ENCODE data around the gene TRERF1. TPM values are rescaled to one million over a fixed set of nuclear protein-coding genes. Genes with fewer than 3 reads are reported as not detected.

TRERF1 gene
- total and polyA plus RNA-seq, 5 donors from 2014 or later = 2.3 to 55.7 (median 4.7) TPM

DNA sequence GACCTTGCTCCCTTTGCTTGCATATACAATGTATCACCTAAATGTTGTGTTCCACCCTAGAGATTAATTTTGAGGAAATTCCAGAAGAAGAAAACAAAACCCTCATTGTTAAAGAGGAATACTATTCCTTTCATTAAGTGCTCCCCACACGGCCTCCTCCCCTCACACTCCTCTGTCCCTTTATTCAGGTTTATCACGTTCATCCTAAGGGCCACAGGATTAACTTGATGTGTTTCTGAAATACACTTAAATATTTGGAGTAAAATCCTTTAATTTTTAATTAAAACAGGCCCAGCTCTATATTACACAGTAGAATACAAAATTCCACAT lies 144.6 kb downstream of the TRERF1 start:
- H3K9me3 ChIP-seq (ENCODE audit: control insufficient read depth in 2 of 2, low read length in 2 of 2) = no peaks in the 10 kb centered on the region
- peak overlapping the region in 1 of 3 donors; percentile 26 for H3K27ac Mint-ChIP-seq
- no peaks in the 10 kb centered on the region for H3K9me3 Mint-ChIP-seq
- no peak overlapping the region for H3K4me3 ChIP-seq (ENCODE audit: low read depth, low read length)
- no peaks in the 10 kb centered on the region for H3K4me1 ChIP-seq (ENCODE audit: control insufficient read depth, insufficient read depth, low read length, poor library complexity, severe bottlenecking)
- H3K27ac ChIP-seq (ENCODE audit: insufficient read depth, low read length, poor library complexity, severe bottlenecking) = no peak overlapping the region
- H3K36me3 Mint-ChIP-seq = peaks cover 21% of the 10 kb centered on the region
- no peak for ATAC-seq (ENCODE audit: low read depth in 2 of 2)
- no peak overlapping the region for H3K4me3 Mint-ChIP-seq
- H3K27me3 Mint-ChIP-seq = no peaks in the 10 kb centered on the region
- peaks cover 12 to 35% (median 18%) of the 10 kb centered on the region in 4 donors for H3K4me1 Mint-ChIP-seq
- no peaks in the 10 kb centered on the region for H3K27me3 ChIP-seq (ENCODE audit: control insufficient read depth, insufficient read depth, low read length)
- no peak for DNase-seq
- no peaks in the 10 kb centered on the region for H3K36me3 ChIP-seq (ENCODE audit: control insufficient read depth, insufficient read depth, low read length)

GRCh38 chr6:42306439-42307140 lies 145.1 kb downstream of the TRERF1 start:
- H3K9me3 Mint-ChIP-seq = no peaks in the 10 kb centered on the region
- DNase-seq (no peak), ATAC-seq (ENCODE audit: low read depth in 2 of 2) (no peak)
- Histone ChIP-seq H3K27me3 (ENCODE audit: control insufficient read depth, insufficient read depth, low read length) (no peaks in the 10 kb centered on the region), H3K27ac (ENCODE audit: insufficient read depth, low read length, poor library complexity, severe bottlenecking) (no peak overlapping the region), H3K4me1 (ENCODE audit: control insufficient read depth, insufficient read depth, low read length, poor library complexity, severe bottlenecking) (no peaks in the 10 kb centered on the region), H3K9me3 (ENCODE audit: control insufficient read depth in 2 of 2, low read length in 2 of 2) (no peaks in the 10 kb centered on the region), H3K36me3 (ENCODE audit: control insufficient read depth, insufficient read depth, low read length) (no peaks in the 10 kb centered on the region), H3K4me3 (ENCODE audit: low read depth, low read length) (no peak overlapping the region)
- peak overlapping the region in 1 of 4 donors; percentile 7 for H3K4me3 Mint-ChIP-seq
- H3K36me3 Mint-ChIP-seq = peaks cover 17% of the 10 kb centered on the region
- H3K27me3 Mint-ChIP-seq = no peaks in the 10 kb centered on the region
- H3K4me1 Mint-ChIP-seq = peaks cover 12 to 32% (median 16%) of the 10 kb centered on the region in 4 donors
- H3K27ac Mint-ChIP-seq = peak overlapping the region in 2 of 3 donors; percentile 50 to 60

DNA sequence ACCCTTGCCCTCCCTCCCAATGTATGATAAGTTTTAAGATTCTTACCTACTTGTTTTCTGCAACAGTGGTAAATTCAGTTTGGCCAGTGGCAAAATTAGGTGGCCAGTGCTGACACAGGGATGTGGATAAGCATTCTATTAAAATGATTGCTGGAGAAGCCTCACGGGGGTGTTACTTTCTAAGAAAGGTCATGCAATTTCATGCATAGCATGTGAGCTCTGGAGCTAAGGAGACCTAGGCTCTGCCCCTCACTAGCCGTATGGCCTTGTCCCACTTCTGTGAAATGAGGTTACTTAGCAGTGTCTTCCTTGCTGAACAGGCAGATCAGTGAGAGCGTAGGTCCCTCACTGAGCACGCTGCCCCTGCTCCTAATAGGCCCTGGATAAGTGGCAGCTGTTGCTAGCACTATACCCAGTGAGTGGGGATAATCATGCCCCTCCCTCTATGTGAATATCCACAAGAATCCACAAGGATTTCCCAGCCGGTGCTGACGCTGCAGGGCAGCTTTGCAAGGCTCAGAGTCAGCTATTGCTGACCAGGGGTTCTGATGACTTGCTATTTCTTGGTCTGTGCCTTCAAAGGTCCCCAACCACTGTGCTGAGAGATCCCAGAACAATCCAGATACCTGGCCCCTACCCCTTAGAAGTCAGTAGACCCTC lies 147.5 kb downstream of the TRERF1 start:
- Mint-ChIP-seq H3K36me3 (peaks cover 28% of the 10 kb centered on the region), H3K9me3 (no peaks in the 10 kb centered on the region), H3K4me3 (no peak overlapping the region), H3K4me1 (peaks cover 6 to 20% (median 16%) of the 10 kb centered on the region in 4 donors), H3K27ac (peak overlapping the region in 1 of 3 donors; percentile 47), H3K27me3 (no peaks in the 10 kb centered on the region)
- no peak overlapping the region for H3K27ac ChIP-seq (ENCODE audit: insufficient read depth, low read length, poor library complexity, severe bottlenecking)
- H3K9me3 ChIP-seq (ENCODE audit: control insufficient read depth in 2 of 2, low read length in 2 of 2) = no peaks in the 10 kb centered on the region
- H3K4me3 ChIP-seq (ENCODE audit: low read depth, low read length) = no peak overlapping the region
- DNase-seq = no peak
- H3K27me3 ChIP-seq (ENCODE audit: control insufficient read depth, insufficient read depth, low read length) = no peaks in the 10 kb centered on the region
- peaks cover 15% of the 10 kb centered on the region for H3K36me3 ChIP-seq (ENCODE audit: control insufficient read depth, insufficient read depth, low read length)
- H3K4me1 ChIP-seq (ENCODE audit: control insufficient read depth, insufficient read depth, low read length, poor library complexity, severe bottlenecking) = no peaks in the 10 kb centered on the region
- no peak for ATAC-seq (ENCODE audit: low read depth in 2 of 2)

GRCh38 chr6:42302411-42302810 lies 149.3 kb downstream of the TRERF1 start:
- Mint-ChIP-seq H3K27ac (peak overlapping the region in 1 of 3 donors; percentile 41), H3K4me3 (no peak overlapping the region), H3K36me3 (peaks cover 33% of the 10 kb centered on the region), H3K4me1 (peaks cover 6 to 22% (median 17%) of the 10 kb centered on the region in 4 donors), H3K27me3 (no peaks in the 10 kb centered on the region), H3K9me3 (no peaks in the 10 kb centered on the region)
- H3K4me3 ChIP-seq (ENCODE audit: low read depth, low read length) = no peak overlapping the region
- ATAC-seq (ENCODE audit: low read depth in 2 of 2) (no peak), DNase-seq (no peak)
- no peaks in the 10 kb centered on the region for H3K9me3 ChIP-seq (ENCODE audit: control insufficient read depth in 2 of 2, low read length in 2 of 2)
- H3K27ac ChIP-seq (ENCODE audit: insufficient read depth, low read length, poor library complexity, severe bottlenecking) = no peak overlapping the region
- H3K4me1 ChIP-seq (ENCODE audit: control insufficient read depth, insufficient read depth, low read length, poor library complexity, severe bottlenecking) = no peaks in the 10 kb centered on the region
- peaks cover 22% of the 10 kb centered on the region for H3K36me3 ChIP-seq (ENCODE audit: control insufficient read depth, insufficient read depth, low read length)
- H3K27me3 ChIP-seq (ENCODE audit: control insufficient read depth, insufficient read depth, low read length) = no peaks in the 10 kb centered on the region

GRCh38 chr6:42301986-42302385 lies 149.7 kb downstream of the TRERF1 start:
- DNase-seq = no peak
- Histone ChIP-seq H3K9me3 (ENCODE audit: control insufficient read depth in 2 of 2, low read length in 2 of 2) (no peaks in the 10 kb centered on the region), H3K36me3 (ENCODE audit: control insufficient read depth, insufficient read depth, low read length) (peaks cover 22% of the 10 kb centered on the region), H3K27ac (ENCODE audit: insufficient read depth, low read length, poor library complexity, severe bottlenecking) (no peak overlapping the region), H3K27me3 (ENCODE audit: control insufficient read depth, insufficient read depth, low read length) (no peaks in the 10 kb centered on the region), H3K4me1 (ENCODE audit: control insufficient read depth, insufficient read depth, low read length, poor library complexity, severe bottlenecking) (no peaks in the 10 kb centered on the region), H3K4me3 (ENCODE audit: low read depth, low read length) (no peak overlapping the region)
- ATAC-seq (ENCODE audit: low read depth in 2 of 2) = no peak
- Mint-ChIP-seq H3K4me1 (peaks cover 6 to 26% (median 19%) of the 10 kb centered on the region in 4 donors), H3K27ac (peak overlapping the region in 1 of 3 donors; percentile 69), H3K4me3 (no peak overlapping the region), H3K27me3 (no peaks in the 10 kb centered on the region), H3K9me3 (no peaks in the 10 kb centered on the region), H3K36me3 (peaks cover 32% of the 10 kb centered on the region)

DNA sequence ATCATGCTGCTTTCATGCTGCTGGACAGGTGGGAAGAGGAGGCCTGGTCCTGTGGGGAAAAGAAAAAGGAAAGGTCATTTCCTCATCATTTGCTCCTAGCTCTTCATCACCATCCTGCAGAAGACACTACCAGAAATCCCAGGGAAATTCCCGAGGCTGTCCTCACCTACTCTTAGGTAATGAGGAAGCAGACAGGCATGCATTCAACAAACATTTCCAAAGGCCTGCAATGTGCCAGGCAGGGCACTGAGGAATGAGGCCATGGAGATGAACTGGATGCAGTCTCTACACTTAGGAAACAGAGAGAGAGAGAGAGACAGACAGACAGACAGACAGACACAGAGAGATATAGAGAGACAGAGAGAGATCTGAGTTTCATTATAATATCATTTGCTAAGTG lies 151.0 kb downstream of the TRERF1 start:
- Mint-ChIP-seq H3K9me3 (no peaks in the 10 kb centered on the region), H3K36me3 (peaks cover 40% of the 10 kb centered on the region), H3K27ac (no peak overlapping the region), H3K4me3 (no peak overlapping the region), H3K4me1 (peaks cover 13 to 34% (median 28%) of the 10 kb centered on the region in 4 donors), H3K27me3 (no peaks in the 10 kb centered on the region)
- Histone ChIP-seq H3K4me3 (ENCODE audit: low read depth, low read length) (no peak overlapping the region), H3K4me1 (ENCODE audit: control insufficient read depth, insufficient read depth, low read length, poor library complexity, severe bottlenecking) (peaks cover 4% of the 10 kb centered on the region), H3K27me3 (ENCODE audit: control insufficient read depth, insufficient read depth, low read length) (no peaks in the 10 kb centered on the region), H3K27ac (ENCODE audit: insufficient read depth, low read length, poor library complexity, severe bottlenecking) (no peak overlapping the region), H3K9me3 (ENCODE audit: control insufficient read depth in 2 of 2, low read length in 2 of 2) (no peaks in the 10 kb centered on the region), H3K36me3 (ENCODE audit: control insufficient read depth, insufficient read depth, low read length) (peaks cover 22% of the 10 kb centered on the region)
- ATAC-seq (ENCODE audit: low read depth in 2 of 2) = no peak
- no peak for DNase-seq

DNA sequence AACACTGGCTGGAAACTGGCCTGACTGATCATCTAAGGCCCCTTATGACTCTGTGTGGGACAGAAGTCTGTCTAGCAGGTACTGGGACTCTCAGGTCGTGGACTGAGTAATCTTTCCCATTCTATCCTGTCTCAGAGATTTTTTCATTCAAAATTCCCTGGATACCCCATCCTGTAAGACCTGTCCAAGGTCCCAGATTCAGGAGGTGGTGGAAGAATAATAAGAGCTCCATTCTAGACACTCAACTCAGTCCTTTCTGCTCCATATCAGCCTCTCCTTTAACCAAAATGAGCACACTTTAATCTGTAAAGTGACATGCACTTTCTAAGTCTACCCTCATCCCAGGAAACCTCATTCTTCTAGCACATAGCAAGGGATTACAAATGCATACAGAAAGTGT lies 151.5 kb downstream of the TRERF1 start:
- no peak for ATAC-seq (ENCODE audit: low read depth in 2 of 2)
- H3K27me3 ChIP-seq (ENCODE audit: control insufficient read depth, insufficient read depth, low read length) = no peaks in the 10 kb centered on the region
- no peaks in the 10 kb centered on the region for H3K27me3 Mint-ChIP-seq
- peaks cover 17 to 34% (median 29%) of the 10 kb centered on the region in 4 donors for H3K4me1 Mint-ChIP-seq
- H3K36me3 ChIP-seq (ENCODE audit: control insufficient read depth, insufficient read depth, low read length) = peaks cover 22% of the 10 kb centered on the region
- no peak overlapping the region for H3K4me3 Mint-ChIP-seq
- H3K9me3 ChIP-seq (ENCODE audit: control insufficient read depth in 2 of 2, low read length in 2 of 2) = no peaks in the 10 kb centered on the region
- peaks cover 4% of the 10 kb centered on the region for H3K4me1 ChIP-seq (ENCODE audit: control insufficient read depth, insufficient read depth, low read length, poor library complexity, severe bottlenecking)
- H3K27ac Mint-ChIP-seq = no peak overlapping the region
- DNase-seq = no peak
- peaks cover 40% of the 10 kb centered on the region for H3K36me3 Mint-ChIP-seq
- no peaks in the 10 kb centered on the region for H3K9me3 Mint-ChIP-seq
- no peak overlapping the region for H3K4me3 ChIP-seq (ENCODE audit: low read depth, low read length)
- no peak overlapping the region for H3K27ac ChIP-seq (ENCODE audit: insufficient read depth, low read length, poor library complexity, severe bottlenecking)

DNA sequence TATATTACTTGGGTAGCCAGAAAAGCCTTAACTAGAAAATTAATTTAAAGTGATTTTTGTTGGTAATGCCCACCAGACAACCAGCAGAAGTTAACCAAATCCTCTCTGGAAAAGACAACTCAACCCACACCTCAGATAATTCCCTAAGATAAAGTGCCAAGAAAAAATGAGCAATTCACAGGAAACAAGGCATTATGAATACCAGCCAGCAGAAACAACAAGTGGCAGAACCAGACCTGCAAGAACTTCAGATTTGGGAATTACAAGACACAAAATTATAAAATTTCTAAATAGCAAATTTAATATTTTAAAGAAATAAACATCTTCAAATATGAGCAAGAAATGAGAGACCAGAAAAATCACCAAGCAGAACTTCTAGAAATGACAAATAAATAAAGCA lies 154.1 kb downstream of the TRERF1 start:
- Mint-ChIP-seq H3K27me3 (no peaks in the 10 kb centered on the region), H3K4me1 (peaks cover 11 to 48% (median 33%) of the 10 kb centered on the region in 4 donors)
- no peak for ATAC-seq (ENCODE audit: low read depth in 2 of 2)

More for the DNA sequence above, 154.1 kb downstream of the TRERF1 start:
- Mint-ChIP-seq H3K9me3 (no peaks in the 10 kb centered on the region), H3K4me3 (no peak overlapping the region), H3K36me3 (peaks cover 45% of the 10 kb centered on the region), H3K27ac (no peak overlapping the region)
- peaks cover 25% of the 10 kb centered on the region for H3K4me1 ChIP-seq (ENCODE audit: control insufficient read depth, insufficient read depth, low read length, poor library complexity, severe bottlenecking)
- no peak overlapping the region for H3K27ac ChIP-seq (ENCODE audit: insufficient read depth, low read length, poor library complexity, severe bottlenecking)
- no peaks in the 10 kb centered on the region for H3K9me3 ChIP-seq (ENCODE audit: control insufficient read depth in 2 of 2, low read length in 2 of 2)
- H3K27me3 ChIP-seq (ENCODE audit: control insufficient read depth, insufficient read depth, low read length) = no peaks in the 10 kb centered on the region
- no peak for DNase-seq
- no peak overlapping the region for H3K4me3 ChIP-seq (ENCODE audit: low read depth, low read length)
- H3K36me3 ChIP-seq (ENCODE audit: control insufficient read depth, insufficient read depth, low read length) = peaks cover 25% of the 10 kb centered on the region

Data from CD4-positive, CD25-positive, alpha-beta regulatory T cell (primary cell).